HG02759 (cell line): ENCODE data around the gene MMAB.

Experiments
- ATAC-seq: cut with Tn5 transposase; IDR thresholded peaks from one replicate; pipeline ENCODE4 v1.9.1; 2021; ENCODE audit warnings: mild to moderate bottlenecking, moderate library complexity; ENCODE audit not compliant: unreplicated experiment

MMAB gene

GRCh38 chr12:109518820-109519665 lies 54.3 kb downstream of the MMAB start:
- no peak for ATAC-seq

DNA sequence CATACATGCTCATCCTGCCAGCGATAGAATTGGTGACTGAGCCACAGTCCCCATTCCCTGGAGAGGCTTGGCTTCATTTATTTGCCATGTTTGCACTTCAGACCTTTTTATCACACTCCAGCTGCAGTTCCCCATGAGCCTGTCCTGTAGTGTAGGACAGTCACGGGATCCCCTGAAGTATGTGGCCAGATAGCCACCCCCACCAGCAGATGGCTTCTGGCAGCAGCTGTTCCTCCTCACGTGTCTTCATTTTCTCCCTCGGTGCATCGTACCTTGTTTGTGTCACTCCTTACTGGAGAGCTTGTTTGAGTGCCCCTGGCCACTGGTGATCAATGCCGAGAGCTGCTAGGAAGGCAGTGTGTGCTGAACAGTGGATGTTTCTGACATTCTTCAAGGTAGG lies 55.7 kb downstream of the MMAB start:
- no peak for ATAC-seq

DNA sequence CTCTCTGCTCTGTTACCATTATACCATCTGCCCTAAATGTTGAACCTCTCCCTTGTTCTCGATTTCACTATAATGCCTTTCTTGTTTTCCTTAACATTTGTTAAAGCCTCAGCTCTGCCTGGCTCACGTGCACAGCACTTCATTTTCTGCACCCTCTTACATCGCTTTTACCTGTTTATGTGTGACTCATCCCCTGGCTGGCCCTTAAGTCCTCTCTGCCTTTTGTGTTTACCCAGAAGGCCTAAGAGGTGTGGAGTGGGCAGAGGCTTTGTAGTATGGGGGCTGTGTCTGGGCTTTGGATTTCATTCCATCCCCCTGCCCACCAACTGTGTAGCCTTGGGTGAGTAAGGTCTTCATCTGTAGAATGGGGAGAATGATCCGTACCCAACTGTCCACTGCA lies 59.3 kb downstream of the MMAB start:
- ATAC-seq: no peak

DNA sequence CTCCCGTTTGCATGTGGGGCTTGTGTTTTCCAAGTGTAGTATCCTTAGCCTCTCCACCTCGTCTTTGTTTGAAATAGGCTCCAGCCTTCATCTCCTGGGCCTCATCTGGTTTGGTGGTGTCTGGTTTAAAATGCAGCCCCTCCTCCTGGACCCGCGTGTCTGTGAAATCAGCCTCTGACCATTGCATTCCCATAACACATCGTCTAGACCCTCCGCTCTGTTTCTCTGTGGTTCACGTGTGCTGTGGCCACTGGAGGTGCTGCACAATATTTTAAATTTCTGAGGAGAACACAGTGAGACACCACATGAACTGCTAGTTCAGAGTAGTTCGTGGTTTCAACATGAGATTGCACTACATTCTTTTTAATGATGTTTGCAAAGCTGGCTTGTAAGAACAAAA lies 60.3 kb downstream of the MMAB start:
- no peak for ATAC-seq

- no peak for ATAC-seq
These were observed 60.7 kb downstream of the MMAB start for GRCh38 chr12:109512608-109513007.

DNA sequence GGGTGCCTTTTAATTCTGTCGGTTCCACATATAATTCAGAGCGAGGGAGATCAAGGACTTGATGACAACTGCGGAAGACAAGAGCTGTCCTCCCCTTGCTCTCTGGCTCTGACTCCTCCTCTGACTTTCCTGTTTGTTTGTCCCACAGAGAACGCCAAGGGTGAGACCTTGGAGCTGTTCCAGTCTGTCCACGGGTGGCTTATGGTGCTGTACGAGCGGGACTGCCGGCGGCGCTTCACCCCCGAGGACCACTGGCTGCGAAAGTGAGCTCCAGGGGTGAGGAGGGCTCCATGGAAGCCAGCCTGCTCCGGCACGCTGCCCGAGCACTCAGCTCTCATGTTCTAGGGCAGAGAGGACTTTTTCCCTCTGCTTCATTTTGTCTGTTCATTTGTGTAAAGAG lies 63.1 kb downstream of the MMAB start:
- ATAC-seq: no peak

- ATAC-seq: no peak
These were observed 69.2 kb downstream of the MMAB start for GRCh38 chr12:109504068-109504467.
